Measurements from ENCODE around the gene RNASEH2B. TPM values are rescaled to one million over a fixed set of nuclear protein-coding genes. Genes with fewer than 3 reads are reported as not detected.
A peak's percentile ranks its signal among the peaks of the same experiment; 100 is the strongest.

RNASEH2B gene
- total and polyA plus RNA-seq, 2 donors (not counting 1 experiment from before 2014, with no cell fraction given): 64.0 to 151 TPM

- Histone ChIP-seq H3K4me3 (ENCODE audit: control extremely low read depth in 1 of 5, extremely low read depth in 1 of 5, insufficient read depth in 1 of 5, low read depth in 2 of 5, low read length in 4 of 5) (no peak overlapping the region), H3K9me3 (ENCODE audit: control extremely low read depth in 1 of 3, control insufficient read depth in 2 of 3, insufficient read depth in 1 of 3, low read length in 2 of 3) (no peaks in the 10 kb centered on the region), H3K79me2 (ENCODE audit: control insufficient read depth, insufficient read depth, low read length) (no peaks in the 10 kb centered on the region), H4K20me1 (ENCODE audit: control insufficient read depth, insufficient read depth, low read length, poor library complexity, severe bottlenecking) (peaks cover 8% of the 10 kb centered on the region), H3K27me3 (replicated peaks in 1 of 4; ENCODE audit: control extremely low read depth in 1 of 4, control insufficient read depth in 3 of 4, insufficient read depth in 4 of 4, low read length in 3 of 4) (no peaks in the 10 kb centered on the region), H3K4me2 (replicated peaks; ENCODE audit: low read depth, low read length, poor library complexity, severe bottlenecking) (no peak overlapping the region), H3K36me3 (replicated peaks in 1 of 2; ENCODE audit: control extremely low read depth in 1 of 2, control insufficient read depth in 1 of 2, extremely low read depth in 1 of 2, insufficient read depth in 2 of 2, low read length in 1 of 2) (peaks cover 15 to 63% of the 10 kb centered on the region in 2 experiments), H3K4me1 (ENCODE audit: control insufficient read depth in 2 of 2, insufficient read depth in 2 of 2, low read length in 2 of 2) (peaks cover 0 to 6% of the 10 kb centered on the region in 2 donors), H2AFZ (ENCODE audit: insufficient read depth, low read depth, low read length, poor library complexity, severe bottlenecking) (no peak overlapping the region), H3K9ac (ENCODE audit: low read length) (no peak overlapping the region), H3K27ac (ENCODE audit: low read length in 2 of 2) (no peak overlapping the region)
- Mint-ChIP-seq H3K4me1 (peaks cover 12% of the 10 kb centered on the region), H3K9me3 (ENCODE audit: insufficient read depth) (no peaks in the 10 kb centered on the region), H3K27me3 (no peaks in the 10 kb centered on the region), H3K4me3 (no peak overlapping the region), H3K27ac (no peak overlapping the region)
- intact Hi-C loops (cut with micrococcal nuclease): no loop called here
- CTCF ChIA-PET: no interaction called here
- DNase-seq (no peak), ATAC-seq (ENCODE audit: low read depth) (no peak)
- TF ChIP-seq CTCF (IDR thresholded peaks at IDR 0.05): no peak
- no peak for TF ChIP-seq EZH2 (IDR thresholded peaks at IDR 0.05; ENCODE audit: borderline replicate concordance, insufficient read depth, low read depth, low read length, poor library complexity, severe bottlenecking)
- no CpG with 5 or more reads among the region's 1 CpG for WGBS (ENCODE audit: insufficient coverage)
- POLR2A ChIA-PET: no interaction called here
Observed at GRCh38 chr13:50955798-50956197, 46.2 kb downstream of the RNASEH2B start.

GRCh38 chr13:50957620-50958019, 48.0 kb downstream of the RNASEH2B start:
- Histone ChIP-seq H2AFZ (ENCODE audit: insufficient read depth, low read depth, low read length, poor library complexity, severe bottlenecking) (no peak overlapping the region), H3K27ac (ENCODE audit: low read length in 2 of 2) (peak overlapping the region in 1 of 2 donors; percentile 30), H3K4me1 (ENCODE audit: control insufficient read depth in 2 of 2, insufficient read depth in 2 of 2, low read length in 2 of 2) (peaks cover 0 to 6% of the 10 kb centered on the region in 2 donors), H3K27me3 (replicated peaks in 1 of 4; ENCODE audit: control extremely low read depth in 1 of 4, control insufficient read depth in 3 of 4, insufficient read depth in 4 of 4, low read length in 3 of 4) (no peaks in the 10 kb centered on the region), H3K4me2 (replicated peaks; ENCODE audit: low read depth, low read length, poor library complexity, severe bottlenecking) (no peak overlapping the region), H4K20me1 (ENCODE audit: control insufficient read depth, insufficient read depth, low read length, poor library complexity, severe bottlenecking) (peaks cover 8% of the 10 kb centered on the region), H3K79me2 (ENCODE audit: control insufficient read depth, insufficient read depth, low read length) (no peaks in the 10 kb centered on the region), H3K9me3 (ENCODE audit: control extremely low read depth in 1 of 3, control insufficient read depth in 2 of 3, insufficient read depth in 1 of 3, low read length in 2 of 3) (peaks cover 0 to 3% (median 0%) of the 10 kb centered on the region in 3 donors), H3K9ac (ENCODE audit: low read length) (no peak overlapping the region), H3K4me3 (ENCODE audit: control extremely low read depth in 1 of 5, extremely low read depth in 1 of 5, insufficient read depth in 1 of 5, low read depth in 2 of 5, low read length in 4 of 5) (no peak overlapping the region), H3K36me3 (replicated peaks in 1 of 2; ENCODE audit: control extremely low read depth in 1 of 2, control insufficient read depth in 1 of 2, extremely low read depth in 1 of 2, insufficient read depth in 2 of 2, low read length in 1 of 2) (peaks cover 15 to 60% of the 10 kb centered on the region in 2 experiments)
- no peak for ATAC-seq (ENCODE audit: low read depth)
- Mint-ChIP-seq H3K27ac (peak overlapping the region; percentile 16), H3K4me1 (peaks cover 12% of the 10 kb centered on the region), H3K27me3 (no peaks in the 10 kb centered on the region), H3K9me3 (ENCODE audit: insufficient read depth) (no peaks in the 10 kb centered on the region), H3K4me3 (no peak overlapping the region)
- ChIA-PET POLR2A (no interaction called here), CTCF (no interaction called here)
- DNase-seq: no peak
- WGBS (ENCODE audit: insufficient coverage): 88% methylated on average over 1 of the region's 2 CpGs
- no peak for TF ChIP-seq CTCF (IDR thresholded peaks at IDR 0.05)
- TF ChIP-seq EZH2 (IDR thresholded peaks at IDR 0.05; ENCODE audit: borderline replicate concordance, insufficient read depth, low read depth, low read length, poor library complexity, severe bottlenecking): no peak
- intact Hi-C loops (cut with micrococcal nuclease): no loop called here
